Vagina (tissue), 2 donors: ENCODE results near the gene POLDIP3.

Experiments
- CTCF ChIP-seq, 3 experiments: fragments of 450-650 bp in 2 of 3; fragments of 200-600 bp in 1 of 3; sonication (generic) in 1 of 3; IDR thresholded peaks; one replicate each; pipeline ENCODE4 v1.5.1; 2017 to 2019; ENCODE audit warnings: antibody characterized with exemption in 3 of 3, mild to moderate bottlenecking in 2 of 3, moderate library complexity in 2 of 3
- POLR2A ChIP-seq, 2 donors: fragments of 450-650 bp; IDR thresholded peaks; one replicate each; pipeline ENCODE4 v1.6.1; 2017; ENCODE audit warnings: antibody characterized with exemption in 2 of 2, mild to moderate bottlenecking in 2 of 2, moderate library complexity in 2 of 2
- POLR2AphosphoS5 ChIP-seq, 2 donors: sonication (generic); formaldehyde crosslinking; IDR thresholded peaks; one replicate each; pipeline ENCODE4 v1.9.0; 2017; ENCODE audit warnings: antibody characterized with exemption in 2 of 2, mild to moderate bottlenecking in 2 of 2, low read depth in 1 of 2; ENCODE audit not compliant: insufficient read depth in 1 of 2

GRCh38 chr22:42562684-42563083, 52.0 kb downstream of the POLDIP3 start:
- TF ChIP-seq CTCF (IDR thresholded peaks at IDR 0.05) = no peak
- no peak for TF ChIP-seq POLR2AphosphoS5 (IDR thresholded peaks at IDR 0.05; ENCODE audit: insufficient read depth in 1 of 2, low read depth in 1 of 2)
- TF ChIP-seq POLR2A (IDR thresholded peaks at IDR 0.05) = no peak
